T-helper 2 cell treated with Interferon-gamma antibody and Interleukin-4, amounts not matched to agents 5 μg/mL and 100 μg/mL, for 36 hours (primary cell): ENCODE measurements around the gene SIT1.
"Not testable (repeated sequence)": the region's sequence is repeated elsewhere in the genome, so short reads cannot be mapped to it uniquely, and the experiment has no call there.

Experiments
- DNase-seq: peaks from one replicate; pipeline ENCODE4 v3.0.0; 2021; ENCODE audit warnings: low spot score
- H3K27ac Mint-ChIP-seq: one replicate; pipeline ENCODE4 v1.8.0; 2021; ENCODE audit warnings: mild to moderate bottlenecking, mixed read lengths
- H3K27me3 Mint-ChIP-seq: one replicate; pipeline ENCODE4 v1.8.0; 2021; ENCODE audit warnings: low read depth, mixed read lengths
- H3K36me3 Mint-ChIP-seq: one replicate; pipeline ENCODE4 v1.8.0; 2021; ENCODE audit warnings: low read depth, mixed read lengths
- H3K4me1 Mint-ChIP-seq: one replicate; pipeline ENCODE4 v1.8.0; 2021; ENCODE audit warnings: low read depth, mixed read lengths
- H3K4me3 Mint-ChIP-seq: one replicate; pipeline ENCODE4 v1.8.0; 2022; ENCODE audit warnings: mild to moderate bottlenecking, moderate library complexity, mixed read lengths
- H3K9me3 Mint-ChIP-seq: one replicate; pipeline ENCODE4 v1.8.0; 2021; ENCODE audit warnings: mixed read lengths

Gene SIT1

DNA sequence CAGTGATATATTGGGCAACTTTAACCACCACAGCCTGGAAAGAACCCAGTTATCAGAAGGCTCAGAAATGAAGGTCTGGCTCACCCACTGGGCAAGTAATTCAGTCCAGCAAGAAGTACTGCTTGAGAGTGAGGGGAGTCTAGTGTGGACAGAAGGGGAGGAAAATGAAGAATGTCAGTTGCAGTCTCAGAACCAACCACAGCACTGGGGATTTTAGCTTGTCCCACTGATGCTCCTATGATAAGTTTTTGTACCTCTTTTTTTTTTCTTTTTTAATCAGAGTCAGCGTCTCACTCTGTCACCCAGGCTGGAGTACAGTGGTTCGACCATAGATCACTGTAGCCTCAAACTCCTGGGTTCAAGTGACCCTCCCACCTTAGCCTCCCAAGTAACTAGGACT, 23.2 kb downstream of the SIT1 start:
- Mint-ChIP-seq H3K9me3 (no peaks in the 10 kb centered on the region), H3K27ac (no peak overlapping the region), H3K4me1 (peaks cover 5% of the 10 kb centered on the region), H3K27me3 (no peaks in the 10 kb centered on the region), H3K4me3 (no peak overlapping the region), H3K36me3 (no peaks in the 10 kb centered on the region)
- DNase-seq: no peak

DNA sequence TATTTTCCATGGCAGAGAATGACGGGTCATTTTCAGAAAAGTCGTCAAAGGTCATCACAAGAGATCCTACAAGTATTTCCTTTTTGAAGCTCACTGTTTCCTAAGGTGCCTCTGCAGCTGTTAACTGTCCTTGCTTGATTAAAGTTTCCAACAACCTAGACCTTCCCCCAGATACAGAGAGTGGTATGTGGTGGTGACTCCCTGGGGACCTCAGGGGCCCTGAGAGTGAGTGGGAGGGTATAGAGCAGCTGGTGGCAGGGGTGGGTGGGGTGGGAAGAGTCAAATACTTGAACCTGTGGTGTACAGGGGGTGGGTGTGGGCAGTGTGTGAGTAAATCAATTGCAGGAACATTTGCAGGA, 31.0 kb downstream of the SIT1 start:
- H3K27me3 Mint-ChIP-seq: no peaks in the 10 kb centered on the region
- peaks cover 38% of the 10 kb centered on the region for H3K4me1 Mint-ChIP-seq
- peak overlapping the region; percentile 85 for H3K27ac Mint-ChIP-seq
- no peaks in the 10 kb centered on the region for H3K36me3 Mint-ChIP-seq
- no peak for DNase-seq
- H3K4me3 Mint-ChIP-seq: peak overlapping the region; percentile 59
- no peaks in the 10 kb centered on the region for H3K9me3 Mint-ChIP-seq

DNA sequence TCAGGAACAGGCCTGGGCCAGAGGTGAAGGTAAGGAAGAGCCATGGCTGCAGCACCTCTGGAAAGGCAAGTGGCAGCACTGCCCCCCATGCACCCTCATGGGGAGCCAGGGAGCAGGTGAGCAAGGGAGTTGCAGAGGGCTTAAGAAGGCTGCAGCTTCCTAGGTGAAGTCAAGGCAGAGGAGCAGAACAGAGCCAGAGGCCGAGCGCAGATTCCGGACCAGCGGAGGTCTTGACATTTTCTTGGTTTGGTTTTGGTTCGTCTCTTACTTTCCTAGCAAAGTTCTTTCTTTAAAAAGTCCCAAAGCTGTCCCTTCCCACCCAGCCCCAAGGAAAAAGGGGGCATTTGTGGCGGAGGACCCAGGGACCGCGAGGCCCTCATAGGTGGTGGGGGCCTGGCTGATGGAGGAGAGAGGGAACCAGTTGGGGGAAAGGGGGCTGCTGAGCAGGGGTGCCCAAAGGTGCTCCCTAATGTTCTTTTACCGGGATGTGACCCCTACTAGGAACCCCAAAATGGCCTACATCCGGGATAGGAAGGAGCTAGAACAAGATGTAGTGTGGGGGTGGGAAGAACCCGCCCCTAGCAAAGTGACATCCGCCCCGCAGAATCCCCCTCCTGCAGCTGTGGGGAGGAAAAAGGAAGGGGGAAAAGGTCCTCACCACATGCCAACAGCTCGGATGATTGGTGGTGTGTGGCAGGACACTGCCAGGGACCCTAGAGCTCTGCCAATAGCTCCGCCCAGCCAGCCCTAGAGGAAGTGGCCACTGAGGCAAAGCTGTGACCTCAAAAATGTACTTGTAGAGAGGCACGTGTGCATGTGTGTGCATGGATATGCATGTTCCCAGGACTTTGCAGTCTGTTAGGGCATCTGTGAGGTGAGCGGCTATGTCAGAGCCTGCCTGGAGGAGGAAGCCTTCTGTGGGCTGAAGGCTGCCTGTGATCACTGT, 31.6 kb downstream of the SIT1 start:
- no peaks in the 10 kb centered on the region for H3K9me3 Mint-ChIP-seq
- peak overlapping the region; percentile 81 for H3K4me3 Mint-ChIP-seq
- DNase-seq: peak; percentile 72
- no peaks in the 10 kb centered on the region for H3K36me3 Mint-ChIP-seq
- peak overlapping the region; percentile 85 for H3K27ac Mint-ChIP-seq
- H3K4me1 Mint-ChIP-seq: peaks cover 38% of the 10 kb centered on the region
- H3K27me3 Mint-ChIP-seq: no peaks in the 10 kb centered on the region

DNA sequence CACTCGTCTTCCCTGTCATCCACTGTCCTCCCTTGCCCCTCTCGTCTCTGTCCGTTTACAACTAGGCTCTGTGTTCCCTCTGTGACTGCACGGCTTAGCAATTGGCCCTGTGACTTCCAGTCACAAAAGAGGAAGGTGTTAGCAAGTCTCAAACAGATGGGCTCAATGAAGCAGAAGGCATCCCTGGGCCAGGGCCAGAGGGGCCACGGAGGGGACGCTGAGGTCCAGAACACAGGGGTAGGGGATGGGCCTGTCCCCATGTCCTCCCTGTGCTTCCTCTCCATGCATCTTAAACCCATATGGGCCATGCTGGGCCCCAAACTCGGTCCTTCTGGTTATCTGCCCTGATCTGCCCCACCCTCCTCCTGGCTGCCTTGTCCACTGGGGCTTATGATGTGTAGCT, 32.4 kb downstream of the SIT1 start, which contains the start of gene CD72:
Gene CD72, minus strand, starts transcription at position 89 of the 403 bp plus-strand sequence. CDS start 110 bp downstream, outside the sequence.
- no peaks in the 10 kb centered on the region for H3K9me3 Mint-ChIP-seq
- H3K27me3 Mint-ChIP-seq: no peaks in the 10 kb centered on the region
- DNase-seq: no peak
- peak within 1 kb of the TSS; percentile 81 for H3K4me3 Mint-ChIP-seq
- no peaks in the 10 kb centered on the region for H3K36me3 Mint-ChIP-seq
- peaks cover 38% of the 10 kb centered on the region for H3K4me1 Mint-ChIP-seq
- peak within 1 kb of the TSS; percentile 86 for H3K27ac Mint-ChIP-seq

DNA sequence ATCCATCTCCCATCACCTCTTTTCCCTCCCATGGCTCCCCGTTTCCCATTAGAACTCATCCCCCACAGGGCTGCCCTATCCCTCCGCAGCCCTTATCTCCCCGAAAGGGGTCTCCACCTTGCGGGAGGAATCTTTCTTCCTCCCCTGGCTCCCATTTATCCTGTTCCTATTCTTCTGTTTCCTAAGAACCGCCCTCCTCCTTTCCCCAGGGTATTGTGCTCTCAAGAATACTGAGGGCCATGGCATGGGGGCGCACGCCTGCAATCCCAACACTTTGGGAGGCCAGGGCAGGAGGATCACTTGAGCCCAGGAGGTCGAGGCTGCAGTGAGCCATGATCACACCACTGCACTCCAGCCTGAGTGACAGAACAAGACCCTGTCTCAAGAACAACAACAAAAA, 33.2 kb downstream of the SIT1 start:
- no peak for DNase-seq
- H3K36me3 Mint-ChIP-seq: no peaks in the 10 kb centered on the region
- peaks cover 38% of the 10 kb centered on the region for H3K4me1 Mint-ChIP-seq
- peak overlapping the region; percentile 86 for H3K27ac Mint-ChIP-seq
- peak overlapping the region; percentile 81 for H3K4me3 Mint-ChIP-seq
- no peaks in the 10 kb centered on the region for H3K27me3 Mint-ChIP-seq
- H3K9me3 Mint-ChIP-seq: no peaks in the 10 kb centered on the region

DNA sequence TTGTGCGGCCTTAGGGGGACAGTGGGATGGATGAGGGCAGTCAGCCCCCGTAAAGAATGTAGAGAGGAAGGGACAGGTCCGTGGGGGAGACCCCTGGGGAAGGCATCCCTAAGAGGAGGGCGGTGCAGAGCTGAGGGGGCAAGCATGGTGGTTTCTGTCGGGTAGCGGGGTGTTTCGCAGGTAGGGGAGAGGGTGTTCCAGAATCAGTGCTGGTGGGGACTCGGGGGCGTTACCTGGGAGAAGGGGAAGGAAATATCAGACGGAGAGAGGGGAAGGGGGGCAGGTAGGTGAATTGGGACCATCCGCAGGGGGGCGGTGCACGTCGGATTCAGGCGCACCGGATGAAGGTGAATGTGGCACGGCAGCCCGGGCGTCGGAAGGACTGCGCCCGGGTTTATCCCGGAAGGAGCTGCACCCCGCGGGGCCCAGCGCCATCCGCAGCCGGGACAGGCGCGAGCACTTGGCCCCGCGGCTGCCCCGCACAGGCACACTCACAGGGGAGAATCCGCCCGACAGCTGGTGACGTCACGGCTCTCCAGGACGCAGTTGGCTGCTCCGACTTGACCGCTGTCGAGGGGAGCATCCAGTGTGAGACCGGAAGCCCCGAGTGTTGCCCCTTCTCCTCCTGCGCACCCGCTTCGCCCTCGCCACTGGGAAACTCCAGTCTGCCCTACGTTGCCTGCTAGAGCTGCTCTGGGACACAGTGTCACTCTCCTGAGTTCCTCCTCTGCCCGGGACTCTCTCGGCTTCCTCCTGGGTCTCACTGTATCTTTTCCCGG, 33.9 kb downstream of the SIT1 start:
- Mint-ChIP-seq H3K27me3 (no peaks in the 10 kb centered on the region), H3K9me3 (no peaks in the 10 kb centered on the region), H3K27ac (peak overlapping the region; percentile 86), H3K36me3 (no peaks in the 10 kb centered on the region), H3K4me1 (peaks cover 37% of the 10 kb centered on the region), H3K4me3 (peak overlapping the region; percentile 81)
- peak; percentile 73 for DNase-seq

DNA sequence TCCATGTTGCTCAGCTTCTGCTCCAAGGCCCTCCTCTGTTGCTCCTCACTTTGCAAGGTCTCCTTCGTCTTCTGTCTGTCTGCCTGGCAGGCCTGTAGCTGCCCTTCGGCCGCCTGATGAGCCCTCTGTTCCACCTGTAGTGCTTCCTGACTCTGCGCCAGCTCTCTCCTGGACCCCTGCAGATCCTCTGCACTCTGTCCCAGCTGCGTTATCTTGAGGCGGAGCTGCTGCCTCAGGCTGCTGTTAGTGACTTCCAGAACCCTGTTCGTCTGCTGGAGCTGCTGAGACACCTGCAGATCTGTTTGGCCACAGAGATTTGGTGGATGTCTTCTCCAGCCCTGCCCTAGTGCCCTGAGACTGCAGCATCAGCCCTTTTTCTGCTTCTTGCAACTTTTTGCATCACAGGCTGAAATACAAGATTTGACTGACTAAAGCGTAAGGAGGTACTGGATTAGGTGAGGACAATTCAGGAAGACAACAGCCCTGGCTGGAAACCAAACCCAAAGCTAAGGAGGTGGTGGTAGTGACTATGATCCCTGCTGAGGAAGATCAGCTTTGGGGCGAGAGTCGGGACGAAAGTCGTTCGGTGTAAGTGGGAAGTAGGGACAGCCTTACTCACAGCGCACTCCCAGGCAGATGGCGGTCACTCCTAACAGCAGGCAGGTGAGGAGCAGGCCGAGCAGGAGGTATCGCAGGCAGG, 34.6 kb downstream of the SIT1 start:
- peak overlapping the region; percentile 81 for H3K4me3 Mint-ChIP-seq

DNA sequence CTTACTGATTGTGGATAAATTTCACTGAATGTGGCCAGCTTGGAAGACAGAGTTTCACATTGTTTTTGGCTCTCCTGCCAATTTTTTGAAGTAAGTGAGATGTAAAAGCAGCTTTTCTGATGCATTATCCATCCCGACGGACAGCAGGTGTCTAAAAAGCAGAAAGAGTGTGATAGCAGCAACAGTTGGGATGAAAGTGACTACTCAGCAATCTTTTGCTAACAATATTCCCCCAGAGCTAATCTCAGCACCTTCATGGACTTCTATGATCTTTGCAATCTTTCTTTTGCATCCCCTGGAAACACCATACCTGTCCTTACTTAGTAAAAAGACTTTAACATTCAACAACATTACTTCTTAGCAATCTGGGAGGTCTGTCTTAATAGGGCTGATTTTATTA, 37.9 kb downstream of the SIT1 start:
- Mint-ChIP-seq H3K27ac (no peak overlapping the region), H3K4me3 (no peak overlapping the region), H3K4me1 (peaks cover 18% of the 10 kb centered on the region), H3K9me3 (no peaks in the 10 kb centered on the region), H3K27me3 (no peaks in the 10 kb centered on the region), H3K36me3 (peaks cover 13% of the 10 kb centered on the region)
- DNase-seq: no peak

More for the DNA sequence above, 34.6 kb downstream of the SIT1 start:
- peak overlapping the region; percentile 86 for H3K27ac Mint-ChIP-seq
- no peaks in the 10 kb centered on the region for H3K9me3 Mint-ChIP-seq
- no peaks in the 10 kb centered on the region for H3K27me3 Mint-ChIP-seq
- peaks cover 5% of the 10 kb centered on the region for H3K36me3 Mint-ChIP-seq
- DNase-seq: no peak
- peaks cover 38% of the 10 kb centered on the region for H3K4me1 Mint-ChIP-seq

DNA sequence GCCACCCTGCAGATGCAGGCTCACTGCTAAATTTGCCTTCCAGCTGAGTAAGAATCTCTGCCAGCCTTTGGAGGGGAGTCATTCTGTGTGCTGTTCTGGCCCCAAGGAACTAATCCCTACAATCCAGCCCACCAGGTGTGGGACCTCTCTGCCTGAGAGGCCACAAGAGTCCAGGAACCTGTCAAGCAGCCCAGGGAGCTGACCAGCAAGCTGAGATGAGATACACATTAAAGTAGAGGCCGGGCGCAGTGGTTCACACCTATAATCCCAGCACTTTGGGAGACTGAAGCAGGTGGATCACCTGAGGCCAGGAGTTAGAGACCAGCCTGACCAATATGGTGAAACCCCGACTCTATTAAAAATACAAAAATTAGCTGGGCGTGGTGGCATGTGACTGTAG, 38.7 kb downstream of the SIT1 start:
- not testable (repeated sequence) for H3K27ac Mint-ChIP-seq, H3K4me3 Mint-ChIP-seq, DNase-seq, H3K9me3 Mint-ChIP-seq, H3K27me3 Mint-ChIP-seq
- peaks cover 13% of the 10 kb centered on the region for H3K4me1 Mint-ChIP-seq
- H3K36me3 Mint-ChIP-seq: peaks cover 18% of the 10 kb centered on the region

DNA sequence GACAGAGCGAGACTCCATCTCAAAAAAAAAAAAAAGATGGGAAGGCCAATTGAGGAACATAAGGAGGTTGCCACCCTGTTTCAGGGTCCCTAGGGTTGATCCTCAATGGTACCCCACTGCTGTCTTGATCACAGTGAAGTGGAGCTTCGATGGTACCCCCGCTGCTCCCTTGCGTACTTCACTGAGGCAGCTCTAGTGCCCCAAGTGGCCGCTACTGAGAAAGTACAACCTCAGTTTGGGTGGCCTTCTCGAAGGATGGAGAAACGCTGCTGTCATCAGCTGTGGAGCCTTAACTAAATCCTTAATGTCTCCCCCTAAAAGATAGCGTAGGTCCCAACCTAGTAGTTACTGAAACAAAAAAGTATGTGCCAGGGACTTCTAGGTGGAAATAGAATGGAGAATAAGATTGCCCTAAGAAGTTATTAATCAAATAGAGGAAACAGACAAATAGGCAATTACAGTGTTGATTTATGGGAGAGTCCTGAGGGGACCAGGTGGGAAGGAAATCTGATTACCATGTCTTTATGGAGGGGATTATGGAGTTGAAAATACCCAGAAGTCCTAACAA, 39.4 kb downstream of the SIT1 start:
- H3K27ac Mint-ChIP-seq: no peak overlapping the region
- no peak overlapping the region for H3K4me3 Mint-ChIP-seq
- peak; percentile 38 for DNase-seq
- no peaks in the 10 kb centered on the region for H3K9me3 Mint-ChIP-seq
- no peaks in the 10 kb centered on the region for H3K27me3 Mint-ChIP-seq
- H3K4me1 Mint-ChIP-seq: peaks cover 13% of the 10 kb centered on the region
- peaks cover 22% of the 10 kb centered on the region for H3K36me3 Mint-ChIP-seq

DNA sequence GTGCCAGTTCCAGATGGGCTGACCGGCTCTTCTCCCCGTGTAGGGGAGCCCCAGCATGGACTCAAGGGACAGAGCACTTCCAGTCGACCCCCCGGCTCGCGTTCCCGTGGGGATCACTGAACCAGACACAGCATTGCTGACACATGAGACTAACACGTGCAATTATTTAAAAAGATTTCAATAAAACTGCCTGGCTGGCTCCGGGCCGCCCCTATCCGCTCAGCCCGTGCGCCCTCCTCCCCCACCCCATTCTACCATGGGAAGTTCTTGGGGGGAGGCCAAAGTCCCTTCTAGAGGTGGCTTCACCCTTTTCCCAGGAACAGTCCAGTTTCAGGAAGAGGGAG, 40.9 kb downstream of the SIT1 start:
- Mint-ChIP-seq H3K9me3 (no peaks in the 10 kb centered on the region), H3K27ac (no peak overlapping the region), H3K4me3 (no peak overlapping the region), H3K36me3 (peaks cover 22% of the 10 kb centered on the region), H3K4me1 (peaks cover 15% of the 10 kb centered on the region), H3K27me3 (no peaks in the 10 kb centered on the region)
- DNase-seq: no peak

DNA sequence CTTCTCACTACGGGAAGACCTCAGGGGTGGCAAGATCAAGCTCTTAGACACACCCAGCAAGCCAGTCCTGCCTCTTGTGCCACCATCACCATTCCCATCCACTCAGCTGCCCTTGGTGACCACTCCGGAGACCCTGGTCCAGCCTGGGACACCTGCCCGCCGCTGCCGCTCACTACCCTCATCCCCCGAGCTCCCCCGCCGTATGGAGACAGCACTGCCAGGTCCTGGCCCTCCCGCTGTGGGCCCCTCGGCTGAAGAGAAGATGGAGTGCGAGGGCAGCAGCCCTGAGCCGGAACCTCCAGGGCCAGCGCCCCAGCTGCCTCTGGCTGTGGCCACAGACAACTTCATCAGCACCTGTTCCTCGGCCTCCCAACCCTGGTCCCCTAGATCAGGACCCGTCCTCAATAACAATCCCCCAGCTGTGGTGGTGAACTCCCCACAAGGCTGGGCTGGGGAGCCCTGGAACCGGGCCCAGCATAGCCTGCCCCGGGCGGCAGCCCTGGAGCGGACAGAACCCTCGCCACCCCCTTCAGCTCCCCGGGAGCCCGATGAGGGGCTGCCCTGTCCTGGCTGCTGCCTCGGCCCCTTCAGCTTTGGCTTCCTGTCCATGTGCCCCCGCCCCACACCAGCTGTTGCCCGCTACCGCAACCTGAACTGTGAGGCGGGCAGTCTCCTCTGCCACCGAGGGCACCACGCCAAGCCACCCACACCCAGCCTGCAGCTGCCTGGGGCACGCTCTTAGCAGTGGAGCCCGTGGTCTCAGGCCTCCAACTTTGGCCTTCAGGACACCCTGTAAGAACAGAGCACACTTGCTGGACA, 41.5 kb downstream of the SIT1 start:
- no peak for DNase-seq
- Mint-ChIP-seq H3K9me3 (no peaks in the 10 kb centered on the region), H3K27me3 (no peaks in the 10 kb centered on the region), H3K4me1 (peaks cover 19% of the 10 kb centered on the region), H3K36me3 (peaks cover 22% of the 10 kb centered on the region), H3K27ac (no peak overlapping the region), H3K4me3 (no peak overlapping the region)

DNA sequence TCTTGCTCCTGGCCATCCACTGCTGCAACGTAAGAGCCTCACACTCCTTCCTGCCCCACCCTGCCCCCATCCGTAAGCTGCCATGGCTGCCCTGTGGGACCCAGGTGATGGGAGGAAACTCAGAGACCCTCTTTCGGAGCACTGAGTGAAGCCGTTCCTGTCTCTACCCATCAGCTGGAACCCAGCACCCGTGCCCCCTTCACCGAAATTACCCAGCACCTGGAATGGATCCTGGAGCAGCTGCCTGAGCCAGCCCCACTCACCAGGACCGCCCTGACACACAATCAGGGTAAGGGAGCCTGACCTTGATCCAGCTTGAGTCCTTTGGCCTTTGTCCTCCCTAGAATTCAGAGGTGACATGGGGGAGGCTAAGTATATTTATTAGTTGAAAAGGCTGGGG, 42.5 kb downstream of the SIT1 start:
- DNase-seq: no peak
- peaks cover 22% of the 10 kb centered on the region for H3K36me3 Mint-ChIP-seq
- no peaks in the 10 kb centered on the region for H3K27me3 Mint-ChIP-seq
- H3K27ac Mint-ChIP-seq: no peak overlapping the region
- H3K4me3 Mint-ChIP-seq: no peak overlapping the region
- peaks cover 27% of the 10 kb centered on the region for H3K4me1 Mint-ChIP-seq
- H3K9me3 Mint-ChIP-seq: no peaks in the 10 kb centered on the region
